Activated CD8-positive, alpha-beta memory T cell treated with anti-CD3 and anti-CD28 coated beads, Interleukin-2, amount 50 U/mL, for 1 hour (primary cell): ENCODE results near the gene XPO5.

Experiments
- DNase-seq: peaks from one replicate; pipeline ENCODE4 v3.0.0-alpha.2; 2020; ENCODE audit errors: extremely low read depth

The XPO5 gene

GRCh38 chr6:43517505-43518357 lies 58.1 kb downstream of the XPO5 start:
- DNase-seq = no peak

- DNase-seq = peak; percentile 95
These were observed 58.9 kb downstream of the XPO5 start, which contains the start of the genes POLR1C and YIPF3 for GRCh38 chr6:43516697-43517504. TSS of gene POLR1C (plus strand) at chr6:43517089. CDS start at chr6:43517110, 21 bp downstream. TSS of gene YIPF3 (minus strand) at chr6:43516926. CDS start at chr6:43516807, 119 bp downstream.

- DNase-seq = no peak
These were observed 59.5 kb downstream of the XPO5 start for GRCh38 chr6:43516367-43516696.

- DNase-seq = no peak
These were observed 60.0 kb downstream of the XPO5 start for GRCh38 chr6:43515808-43516207.

- DNase-seq = no peak
These were observed 63.9 kb downstream of the XPO5 start for GRCh38 chr6:43511824-43512415.

- DNase-seq = no peak
These were observed 65.0 kb downstream of the XPO5 start for GRCh38 chr6:43510827-43511163.

- peak; percentile 29 for DNase-seq
These were observed 65.6 kb downstream of the XPO5 start, which contains the start of gene LRRC73 for GRCh38 chr6:43509984-43510826. TSS of gene LRRC73 (minus strand) at chr6:43510346. CDS start at chr6:43509785, 561 bp downstream.

GRCh38 chr6:43509142-43509983 lies 66.5 kb downstream of the XPO5 start:
- no peak for DNase-seq

GRCh38 chr6:43508481-43509141 lies 67.2 kb downstream of the XPO5 start:
- no peak for DNase-seq

- DNase-seq = peak; percentile 45
These were observed 69.0 kb downstream of the XPO5 start for GRCh38 chr6:43506667-43507471.

- no peak for DNase-seq
These were observed 69.7 kb downstream of the XPO5 start for GRCh38 chr6:43506171-43506570.

- no peak for DNase-seq
These were observed 70.1 kb downstream of the XPO5 start for GRCh38 chr6:43505718-43506117.

GRCh38 chr6:43504756-43505593 lies 70.9 kb downstream of the XPO5 start:
- DNase-seq = no peak

- DNase-seq = no peak
These were observed 72.4 kb downstream of the XPO5 start for GRCh38 chr6:43503443-43503842.

- DNase-seq = no peak
These were observed 73.2 kb downstream of the XPO5 start for GRCh38 chr6:43502666-43503065.

GRCh38 chr6:43500921-43501320 lies 74.9 kb downstream of the XPO5 start:
- no peak for DNase-seq

- DNase-seq = no peak
These were observed 76.6 kb downstream of the XPO5 start for GRCh38 chr6:43499028-43499815.
